CD8-positive, alpha-beta memory T cell (primary cell): Measurements from ENCODE around the gene MORN1. TPM values are rescaled to one million over a fixed set of nuclear protein-coding genes. Genes with fewer than 3 reads are reported as not detected.

Experiments
- CTCF ChIA-PET: fragments of 350-600 bp; sonication (Branson Sonifier 250); formaldehyde crosslinking; loops from one replicate; lab custom pipeline; 2021; ENCODE audit warnings: antibody characterized with exemption; lab: Charles Lee
- POLR2A ChIA-PET: fragments of 350-600 bp; sonication (Branson Sonifier 250); formaldehyde crosslinking; loops from one replicate; lab custom pipeline; 2021; ENCODE audit warnings: antibody characterized with exemption; lab: Charles Lee
- DNase-seq, 5 donors: peaks; one replicate each; pipeline versions ENCODE4 v3.0.0 to v3.0.0-alpha.2; 2020 to 2022; ENCODE audit warnings: mixed read lengths in 1 of 5
- H3K27ac ChIP-seq: one replicate; pipeline ENCODE4 v1.7.0; 2013; ENCODE audit warnings: low read depth, mild to moderate bottlenecking, low read length, moderate library complexity
- H3K27me3 ChIP-seq: 2 replicates; pipeline ENCODE4 v1.7.0; 2013; ENCODE audit warnings: low read length, mild to moderate bottlenecking; ENCODE audit not compliant: insufficient read depth, poor library complexity, severe bottlenecking
- H3K36me3 ChIP-seq: 2 replicates; pipeline ENCODE4 v1.7.0; 2013; ENCODE audit warnings: mild to moderate bottlenecking, low read length, moderate library complexity; ENCODE audit not compliant: insufficient read depth
- H3K4me1 ChIP-seq: 2 replicates; pipeline ENCODE4 v1.7.0; 2013; ENCODE audit warnings: mild to moderate bottlenecking, low read length, moderate library complexity; ENCODE audit not compliant: insufficient read depth
- H3K4me3 ChIP-seq: 2 replicates; pipeline ENCODE4 v1.7.0; 2013; ENCODE audit warnings: mild to moderate bottlenecking, low read length
- H3K9me3 ChIP-seq: 2 replicates; pipeline ENCODE4 v1.7.0; 2013; ENCODE audit warnings: mild to moderate bottlenecking, low read length
- H3K27ac Mint-ChIP-seq, 8 donors: one replicate each; pipeline ENCODE4 v1.8.0; 2020 to 2021; ENCODE audit warnings: mixed read lengths in 8 of 8, mild to moderate bottlenecking in 6 of 8, inconsistent platforms in 3 of 8, moderate library complexity in 3 of 8
- H3K27me3 Mint-ChIP-seq, 2 donors: one replicate each; pipeline ENCODE4 v1.8.0; 2020 to 2021; ENCODE audit warnings: mixed read lengths in 2 of 2, mild to moderate bottlenecking in 1 of 2, moderate library complexity in 1 of 2
- H3K36me3 Mint-ChIP-seq, 3 donors: one replicate each; pipeline ENCODE4 v1.8.0; 2020 to 2021; ENCODE audit warnings: mixed read lengths in 3 of 3, inconsistent platforms in 1 of 3, mild to moderate bottlenecking in 1 of 3
- H3K4me1 Mint-ChIP-seq, 3 donors: one replicate each; pipeline ENCODE4 v1.8.0; 2020 to 2021; ENCODE audit warnings: mixed read lengths in 3 of 3, inconsistent platforms in 1 of 3, mild to moderate bottlenecking in 1 of 3
- H3K4me3 Mint-ChIP-seq, 7 donors: one replicate each; pipeline ENCODE4 v1.8.0; 2020 to 2021; ENCODE audit warnings: mixed read lengths in 7 of 7, mild to moderate bottlenecking in 6 of 7, moderate library complexity in 4 of 7, inconsistent platforms in 2 of 7
- H3K9me3 Mint-ChIP-seq, 5 donors: one replicate each; pipeline ENCODE4 v1.8.0; 2020 to 2022; ENCODE audit warnings: mixed read lengths in 5 of 5, mild to moderate bottlenecking in 3 of 5, moderate library complexity in 2 of 5, inconsistent platforms in 1 of 5
- polyA plus RNA-seq: library from polyadenylated mRNA; unstranded; fragments of 300-500 nt; fragmentation: Illumina TruSeq; gene quantifications from one replicate; pipeline ENCODE4 v1.2.3, GENCODE V29; 2021
- total RNA-seq, 2 experiments: library from RNA; stranded (reverse); gene quantifications; one replicate each; pipeline ENCODE4 v1.2.3, GENCODE V29; 2021

Gene MORN1
- total and polyA plus RNA-seq, 3 experiments from 2014 or later: 3.3 to 10.4 (median 9.4) TPM

DNA sequence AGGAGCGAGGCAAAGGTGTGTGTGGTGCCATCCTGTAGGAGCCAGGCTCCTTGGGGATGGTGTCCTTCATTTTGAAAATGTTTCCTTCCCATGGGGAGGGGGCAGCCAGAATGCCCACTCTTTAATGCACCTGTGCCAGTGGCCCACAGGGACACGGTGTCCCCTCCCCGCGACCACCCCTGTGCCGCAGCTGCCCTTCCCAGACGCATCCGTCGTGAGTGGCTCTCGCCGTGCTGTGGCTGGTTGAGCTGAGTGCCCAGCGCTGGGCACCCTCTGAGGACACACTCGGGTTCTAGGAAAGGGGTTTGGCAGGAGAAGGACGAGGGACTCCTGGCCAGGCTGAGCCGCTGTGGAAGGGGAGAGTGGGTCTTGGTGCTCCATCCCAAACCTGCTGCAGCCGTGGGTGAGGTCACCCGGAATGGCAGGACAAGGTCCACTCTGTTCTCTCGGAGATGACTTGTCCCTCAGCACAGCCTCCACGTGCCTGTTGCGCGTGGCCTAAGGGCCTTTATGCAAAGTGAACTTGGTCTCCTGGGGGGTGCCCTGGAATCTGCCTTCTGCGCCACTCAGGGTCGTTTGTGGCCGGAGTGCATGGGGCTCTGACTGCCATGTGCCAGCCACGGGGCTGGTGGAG is 88.9 kb downstream of the MORN1 start:
- Histone ChIP-seq H3K27me3 (no peaks in the 10 kb centered on the region), H3K4me3 (no peak overlapping the region), H3K27ac (no peak overlapping the region), H3K9me3 (no peaks in the 10 kb centered on the region), H3K4me1 (peaks cover 50% of the 10 kb centered on the region), H3K36me3 (peaks cover 14% of the 10 kb centered on the region)
- Mint-ChIP-seq H3K4me1 (peaks cover 30 to 66% (median 38%) of the 10 kb centered on the region in 3 donors), H3K36me3 (peaks cover 0 to 42% (median 4%) of the 10 kb centered on the region in 3 donors), H3K27ac (peak overlapping the region; percentile 98 to 100 (median 99)), H3K27me3 (no peaks in the 10 kb centered on the region), H3K9me3 (no peaks in the 10 kb centered on the region), H3K4me3 (peak overlapping the region in 3 of 7 donors; percentile 26 to 63 (median 29))
- ChIA-PET CTCF (interaction anchor here (0.9 to 3.3 kb wide), 4 partner anchors 11 to 73 kb away, joined by 3 to 14 read pairs (median 6); no protein-coding TSS in a partner anchor), POLR2A (interaction anchor here (1.8 to 2.5 kb wide), 3 partner anchors 47 to 73 kb away, joined by 10 to 25 read pairs (median 12); no protein-coding TSS in a partner anchor)
- no peak for DNase-seq

GRCh38 chr1:2301607-2302291 is 89.6 kb downstream of the MORN1 start:
- Histone ChIP-seq H3K4me1 (peaks cover 57% of the 10 kb centered on the region), H3K27me3 (no peaks in the 10 kb centered on the region), H3K27ac (peak overlapping the region; percentile 97), H3K9me3 (no peaks in the 10 kb centered on the region), H3K36me3 (peaks cover 14% of the 10 kb centered on the region), H3K4me3 (peak overlapping the region; percentile 52)
- Mint-ChIP-seq H3K27me3 (no peaks in the 10 kb centered on the region), H3K36me3 (peaks cover 0 to 37% (median under 1%) of the 10 kb centered on the region in 3 donors), H3K27ac (peak overlapping the region; percentile 98 to 100 (median 99)), H3K4me1 (peaks cover 35 to 67% (median 40%) of the 10 kb centered on the region in 3 donors), H3K9me3 (no peaks in the 10 kb centered on the region), H3K4me3 (peak overlapping the region; percentile 82 to 93 (median 86))
- ChIA-PET POLR2A (interaction anchor here (0.8 to 2.5 kb wide), 9 partner anchors 10 to 107 kb away, joined by 4 to 25 read pairs (median 10); partner anchors contain the start of genes FAAP20, MORN1 and RER1), CTCF (interaction anchor here (0.8 to 3.3 kb wide), 12 partner anchors 10 to 107 kb away, joined by 3 to 16 read pairs (median 5); partner anchors contain the start of gene FAAP20)
- peak in 1 of 5 donors; percentile 64 for DNase-seq

DNA sequence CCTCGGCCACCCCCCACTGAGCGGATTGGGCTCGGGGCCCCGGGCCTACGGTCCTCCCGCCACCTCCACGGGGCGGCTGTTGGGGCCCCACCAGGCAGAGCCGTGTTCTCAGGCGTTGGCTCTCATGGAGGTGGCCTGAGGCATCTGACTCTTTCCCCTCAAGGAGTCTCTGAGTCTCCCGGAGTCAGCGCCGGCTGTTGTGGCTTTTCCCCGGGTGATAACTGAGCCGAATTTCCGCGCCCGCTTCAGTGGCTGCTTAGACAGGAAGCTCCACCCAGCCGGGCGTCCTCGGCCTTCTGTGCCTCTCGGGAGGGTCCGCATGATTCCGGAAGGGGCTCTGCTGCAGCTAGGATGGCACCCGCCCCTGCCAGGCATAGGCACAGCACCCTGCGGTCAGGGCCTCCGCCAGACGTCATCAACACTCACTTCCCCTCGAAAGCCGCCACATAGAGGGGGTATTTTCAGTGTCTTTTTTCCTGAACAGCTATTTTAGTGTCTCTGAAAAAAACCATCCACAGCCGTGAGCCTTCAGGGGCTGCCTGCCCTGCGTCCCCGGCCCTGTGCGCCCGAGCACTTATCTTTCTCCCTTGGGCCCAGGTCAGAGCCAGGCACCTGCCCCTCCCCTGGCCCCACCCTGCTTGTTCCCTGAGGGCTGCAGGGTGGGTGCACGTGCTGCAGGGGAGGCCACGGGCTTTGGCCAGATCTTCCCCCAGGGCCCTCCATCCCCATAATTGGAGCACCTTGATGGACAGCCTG is 90.3 kb downstream of the MORN1 start:
- H3K36me3 Mint-ChIP-seq: peaks cover 0 to 40% (median 1%) of the 10 kb centered on the region in 3 donors
- H3K4me1 Mint-ChIP-seq: peaks cover 43 to 73% (median 44%) of the 10 kb centered on the region in 3 donors
- DNase-seq: peak; percentile 92 to 98 (median 97)
- Histone ChIP-seq H3K27me3 (no peaks in the 10 kb centered on the region), H3K9me3 (no peaks in the 10 kb centered on the region), H3K27ac (peak overlapping the region; percentile 97), H3K4me1 (peaks cover 64% of the 10 kb centered on the region), H3K36me3 (peaks cover 14% of the 10 kb centered on the region), H3K4me3 (peak overlapping the region; percentile 52)
- no peaks in the 10 kb centered on the region for H3K27me3 Mint-ChIP-seq
- H3K4me3 Mint-ChIP-seq: peak overlapping the region; percentile 82 to 93 (median 86)
- ChIA-PET POLR2A (interaction anchor here (0.8 to 2.5 kb wide), 9 partner anchors 11 to 106 kb away, joined by 4 to 25 read pairs (median 10); partner anchors contain the start of genes FAAP20, MORN1 and RER1), CTCF (interaction anchor here (0.8 to 3.3 kb wide), 13 partner anchors 10 to 106 kb away, joined by 3 to 16 read pairs (median 4); partner anchors contain the start of gene FAAP20)
- H3K9me3 Mint-ChIP-seq: no peaks in the 10 kb centered on the region
- peak overlapping the region; percentile 98 to 100 (median 99) for H3K27ac Mint-ChIP-seq

- Mint-ChIP-seq H3K27ac (peak overlapping the region; percentile 98 to 100 (median 99)), H3K36me3 (peaks cover 0 to 40% (median 1%) of the 10 kb centered on the region in 3 donors), H3K4me3 (peak overlapping the region; percentile 82 to 93 (median 86)), H3K9me3 (no peaks in the 10 kb centered on the region), H3K4me1 (peaks cover 47 to 77% (median 50%) of the 10 kb centered on the region in 3 donors), H3K27me3 (no peaks in the 10 kb centered on the region)
- peak; percentile 74 to 92 (median 86) for DNase-seq
- Histone ChIP-seq H3K4me3 (peak overlapping the region; percentile 52), H3K9me3 (no peaks in the 10 kb centered on the region), H3K27me3 (no peaks in the 10 kb centered on the region), H3K4me1 (peaks cover 73% of the 10 kb centered on the region), H3K36me3 (peaks cover 14% of the 10 kb centered on the region), H3K27ac (peak overlapping the region; percentile 97)
- CTCF ChIA-PET: interaction anchor here (0.9 to 3.3 kb wide), 14 partner anchors 9 to 105 kb away, joined by 3 to 16 read pairs (median 4); partner anchors contain the start of gene FAAP20
- POLR2A ChIA-PET: interaction anchor here (0.9 to 2.5 kb wide), 7 partner anchors 10 to 105 kb away, joined by 4 to 25 read pairs (median 10); partner anchors contain the start of gene FAAP20
These were observed 91.2 kb downstream of the MORN1 start for GRCh38 chr1:2300004-2300771.

- Histone ChIP-seq H3K27me3 (no peaks in the 10 kb centered on the region), H3K9me3 (no peaks in the 10 kb centered on the region), H3K36me3 (peaks cover 5% of the 10 kb centered on the region), H3K27ac (peak overlapping the region; percentile 97), H3K4me1 (peaks cover 83% of the 10 kb centered on the region), H3K4me3 (no peak overlapping the region)
- ChIA-PET POLR2A (interaction anchor here (1.1 kb wide), 1 partner anchor 11 kb away, joined by 3 read pairs; no protein-coding TSS in a partner anchor), CTCF (interaction anchor here (0.8 to 3.3 kb wide), 8 partner anchors 8 to 104 kb away, joined by 3 to 16 read pairs (median 4); partner anchors contain the start of gene FAAP20)
- no peaks in the 10 kb centered on the region for H3K27me3 Mint-ChIP-seq
- no peak for DNase-seq
- H3K4me1 Mint-ChIP-seq: peaks cover 47 to 83% (median 50%) of the 10 kb centered on the region in 3 donors
- peak overlapping the region; percentile 26 to 77 (median 41) for H3K4me3 Mint-ChIP-seq
- peak overlapping the region; percentile 82 to 100 (median 99) for H3K27ac Mint-ChIP-seq
- H3K36me3 Mint-ChIP-seq: peaks cover 0 to 31% (median 1%) of the 10 kb centered on the region in 3 donors
- no peaks in the 10 kb centered on the region for H3K9me3 Mint-ChIP-seq
These were observed 92.2 kb downstream of the MORN1 start for GRCh38 chr1:2299131-2299627.

- H3K27me3 ChIP-seq: no peaks in the 10 kb centered on the region
- H3K9me3 ChIP-seq: no peaks in the 10 kb centered on the region
- POLR2A ChIA-PET: interaction anchor here (1.1 kb wide), 1 partner anchor 11 kb away, joined by 3 read pairs; no protein-coding TSS in a partner anchor
- H3K36me3 Mint-ChIP-seq: peaks cover 0 to 26% (median 1%) of the 10 kb centered on the region in 3 donors
- H3K4me3 ChIP-seq: no peak overlapping the region
- peaks cover 50 to 88% (median 55%) of the 10 kb centered on the region in 3 donors for H3K4me1 Mint-ChIP-seq
- H3K27ac Mint-ChIP-seq: peak overlapping the region; percentile 88 to 100 (median 98)
- H3K36me3 ChIP-seq: peaks cover 4% of the 10 kb centered on the region
- peak overlapping the region in 6 of 7 donors; percentile 16 to 68 (median 37) for H3K4me3 Mint-ChIP-seq
- no peaks in the 10 kb centered on the region for H3K27me3 Mint-ChIP-seq
- no peak overlapping the region for H3K27ac ChIP-seq
- peaks cover 88% of the 10 kb centered on the region for H3K4me1 ChIP-seq
- no peaks in the 10 kb centered on the region for H3K9me3 Mint-ChIP-seq
- no peak for DNase-seq
- CTCF ChIA-PET: interaction anchor here (0.8 to 3.3 kb wide), 6 partner anchors 12 to 104 kb away, joined by 3 to 14 read pairs (median 4); partner anchors contain the start of gene FAAP20
These were observed 92.7 kb downstream of the MORN1 start for GRCh38 chr1:2298685-2299084.
